ENCODE measurements around the gene FAM222A.

Gene FAM222A

DNA sequence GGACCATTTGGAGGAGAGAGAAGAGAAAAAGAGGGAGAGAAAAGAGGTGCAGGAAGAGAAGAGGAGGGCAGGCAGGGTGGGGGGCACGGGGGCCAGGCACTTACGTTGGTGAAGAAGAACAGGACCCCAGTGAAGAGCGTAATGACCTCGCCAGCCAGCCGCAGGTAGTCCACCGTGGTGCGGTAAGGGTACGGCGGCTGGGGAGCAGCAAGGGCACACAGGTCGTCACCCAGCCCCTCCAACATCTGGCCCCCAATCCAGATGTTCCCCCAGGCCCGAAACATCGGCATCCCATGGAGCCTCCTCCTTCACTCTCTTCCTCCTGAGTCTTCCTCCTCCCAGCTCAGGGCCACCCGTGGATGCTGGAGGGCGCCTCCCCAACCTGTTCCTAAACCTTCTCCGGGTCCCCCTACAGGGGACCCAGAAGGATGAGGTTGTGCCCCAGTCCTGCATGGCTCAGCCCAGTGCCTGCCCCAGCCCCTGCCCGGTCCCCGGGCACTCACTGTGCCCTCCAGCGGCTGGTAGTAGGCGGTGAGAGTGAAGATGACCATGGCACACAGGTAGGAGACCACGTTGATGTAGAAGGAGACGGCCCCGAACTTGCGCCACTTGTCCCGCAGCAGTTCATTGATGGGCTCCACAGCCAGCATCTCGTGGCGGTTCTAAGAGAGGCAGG lies 80.3 kb downstream of the FAM222A start:
- DNase-seq (ENCODE audit: low read depth in 1 of 2, low spot score in 1 of 2), result no peak

DNA sequence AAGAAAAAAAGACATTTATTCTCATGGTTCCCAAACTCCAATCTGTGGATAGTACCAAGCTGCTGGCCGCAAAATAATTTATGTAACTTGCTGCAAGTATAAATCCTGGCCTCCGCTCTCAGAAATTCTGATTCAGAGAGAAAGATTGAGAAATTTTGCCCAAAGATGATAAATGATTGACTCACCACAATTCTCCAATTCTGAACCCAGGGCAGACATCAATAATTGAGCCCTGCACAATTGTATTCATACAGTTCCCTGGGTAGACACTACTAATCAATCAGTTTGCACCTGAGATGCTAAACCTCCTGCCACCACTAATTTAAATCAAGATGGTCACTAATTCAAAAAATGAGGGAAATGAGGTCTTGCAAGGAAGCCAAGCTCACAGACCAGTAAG lies 81.4 kb downstream of the FAM222A start:
- DNase-seq (ENCODE audit: low read depth in 1 of 2, low spot score in 1 of 2), result no peak

DNA sequence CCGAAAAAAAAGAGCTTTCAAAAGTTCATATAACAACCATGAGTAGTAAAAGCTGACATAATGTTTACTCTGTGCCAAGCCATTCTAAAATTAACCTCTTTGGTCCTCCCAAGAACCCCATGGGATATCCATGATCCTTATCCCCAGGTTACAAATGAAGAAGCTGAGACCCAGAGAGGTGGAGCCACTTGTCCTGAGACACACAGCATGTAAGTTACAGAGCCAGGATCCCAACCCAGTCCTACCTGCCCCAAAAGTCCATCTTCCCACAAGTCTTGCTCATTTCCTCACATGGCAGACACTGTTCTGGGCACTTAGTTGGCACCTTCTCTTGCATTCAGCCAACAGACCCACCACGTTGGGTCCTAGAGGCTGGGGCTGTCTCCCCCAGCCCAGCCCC lies 82.4 kb downstream of the FAM222A start:
- DNase-seq (ENCODE audit: low read depth in 1 of 2, low spot score in 1 of 2), result no peak

DNA sequence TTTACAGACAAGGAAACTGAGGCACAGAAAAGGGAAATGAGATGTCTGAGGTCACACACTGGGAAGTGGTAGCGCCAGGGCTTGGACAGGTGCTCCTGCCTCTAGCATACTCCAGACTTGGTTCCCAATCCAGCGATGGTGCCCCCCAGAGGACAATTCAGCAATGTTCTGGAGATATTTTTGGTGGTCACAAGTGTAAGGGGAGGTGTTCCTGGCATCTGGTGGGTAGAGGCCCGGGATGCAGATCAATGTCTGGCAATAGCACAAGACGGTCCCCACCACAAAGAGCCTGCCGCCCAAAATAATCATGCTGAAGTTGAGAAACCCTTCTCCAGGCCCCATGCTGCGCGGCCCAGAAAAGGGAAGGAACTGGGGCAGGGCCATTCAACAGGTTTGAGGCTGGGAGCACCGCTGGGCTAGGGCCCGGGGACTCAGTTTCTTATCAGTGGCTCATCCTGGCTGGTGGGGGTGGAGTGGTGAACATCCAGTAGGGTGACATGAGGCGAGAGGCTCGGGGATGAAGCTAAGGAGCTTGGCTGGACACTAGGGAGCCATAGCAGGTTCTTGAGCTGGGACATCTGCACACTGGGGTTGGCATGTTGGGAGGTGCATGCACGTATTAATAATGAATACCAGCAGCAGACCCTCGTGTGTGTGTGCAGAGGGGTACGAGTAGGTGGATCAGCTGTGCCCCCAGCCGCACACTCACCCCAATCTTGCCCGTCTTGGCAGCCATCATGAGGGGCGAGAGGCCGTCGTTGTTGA lies 84.5 kb downstream of the FAM222A start:
- no peak for DNase-seq (ENCODE audit: low read depth in 1 of 2, low spot score in 1 of 2)

DNA sequence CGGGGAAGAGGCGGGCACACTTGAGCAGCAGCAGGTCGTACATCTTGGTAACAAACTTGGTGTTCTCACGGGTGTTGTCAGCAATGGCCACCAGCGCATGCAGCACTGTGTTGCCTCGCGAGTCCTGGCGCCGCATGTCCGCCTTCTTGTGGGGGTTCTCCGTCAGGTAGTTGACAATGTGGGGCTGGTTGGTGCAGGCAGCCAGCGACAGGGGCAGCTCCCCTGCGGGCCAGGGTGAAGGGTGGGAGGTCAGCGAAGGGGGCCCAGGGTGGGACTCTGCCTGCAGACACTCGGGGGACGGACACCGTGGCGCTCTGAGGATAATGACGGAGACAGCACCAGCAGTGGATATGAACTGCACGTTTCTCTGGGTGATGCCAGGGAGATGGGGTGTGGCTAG lies 85.1 kb downstream of the FAM222A start:
- DNase-seq (ENCODE audit: low read depth in 1 of 2, low spot score in 1 of 2), result no peak

DNA sequence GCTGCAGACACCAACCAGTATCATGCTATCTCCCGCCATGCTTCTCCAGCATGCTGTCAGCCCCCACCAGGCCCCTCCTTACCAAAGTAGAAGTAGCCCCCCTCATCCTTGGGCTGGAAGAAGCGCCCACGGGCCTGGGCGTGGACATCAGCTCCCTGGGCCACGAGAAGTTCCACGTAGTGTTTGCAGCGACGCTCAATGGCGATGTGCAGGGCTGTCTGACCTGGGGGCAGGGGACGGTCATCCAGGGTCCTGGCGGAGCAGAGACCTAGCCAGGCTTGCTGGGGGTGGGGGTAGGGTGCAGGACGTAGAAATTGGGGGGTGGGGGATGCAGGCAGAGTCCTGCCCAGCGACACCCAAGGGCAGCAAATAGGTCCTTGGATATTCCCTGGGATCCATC lies 86.9 kb downstream of the FAM222A start:
- DNase-seq (ENCODE audit: low read depth in 1 of 2, low spot score in 1 of 2), result no peak

DNA sequence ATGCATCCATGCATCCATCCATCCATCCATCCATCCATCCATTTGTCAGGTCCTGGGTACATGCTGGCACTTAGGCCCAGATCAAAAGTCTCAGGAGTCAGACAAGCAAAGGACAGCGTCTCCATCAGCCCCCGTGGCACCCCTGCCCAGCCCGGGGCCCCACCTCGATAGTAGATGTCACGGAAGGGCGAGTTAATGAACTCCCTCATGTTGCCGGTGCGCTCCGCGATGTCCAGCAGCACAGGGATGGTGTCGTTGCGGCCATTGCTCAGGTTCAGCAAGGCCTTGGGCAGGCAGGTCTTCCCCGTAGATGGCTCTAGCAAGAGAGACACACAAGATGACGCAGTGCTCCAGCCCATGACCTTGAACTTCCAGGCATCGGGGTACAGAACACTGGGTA lies 89.2 kb downstream of the FAM222A start:
- no peak for DNase-seq (ENCODE audit: low read depth in 1 of 2, low spot score in 1 of 2)

DNA sequence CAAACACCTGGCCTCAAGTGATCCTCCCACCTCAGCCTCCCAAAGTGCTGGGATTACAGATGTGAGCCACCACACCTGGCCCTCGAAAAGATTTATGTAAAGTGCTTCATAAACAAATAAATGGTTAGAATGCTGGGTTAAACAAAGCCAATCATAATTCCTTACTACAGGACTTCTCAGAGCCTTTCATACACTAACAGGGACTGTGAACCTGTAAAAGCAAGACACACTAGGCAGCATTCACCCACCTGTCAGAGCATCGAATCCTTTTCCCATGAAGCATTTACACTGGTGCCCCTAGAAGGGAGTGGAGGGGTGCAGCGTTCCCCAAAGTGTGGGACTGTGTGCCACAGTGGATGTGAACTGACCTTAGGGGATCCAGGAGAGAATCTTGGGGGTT lies 90.1 kb downstream of the FAM222A start:
- no peak for DNase-seq (ENCODE audit: low read depth in 1 of 2, low spot score in 1 of 2)

DNA sequence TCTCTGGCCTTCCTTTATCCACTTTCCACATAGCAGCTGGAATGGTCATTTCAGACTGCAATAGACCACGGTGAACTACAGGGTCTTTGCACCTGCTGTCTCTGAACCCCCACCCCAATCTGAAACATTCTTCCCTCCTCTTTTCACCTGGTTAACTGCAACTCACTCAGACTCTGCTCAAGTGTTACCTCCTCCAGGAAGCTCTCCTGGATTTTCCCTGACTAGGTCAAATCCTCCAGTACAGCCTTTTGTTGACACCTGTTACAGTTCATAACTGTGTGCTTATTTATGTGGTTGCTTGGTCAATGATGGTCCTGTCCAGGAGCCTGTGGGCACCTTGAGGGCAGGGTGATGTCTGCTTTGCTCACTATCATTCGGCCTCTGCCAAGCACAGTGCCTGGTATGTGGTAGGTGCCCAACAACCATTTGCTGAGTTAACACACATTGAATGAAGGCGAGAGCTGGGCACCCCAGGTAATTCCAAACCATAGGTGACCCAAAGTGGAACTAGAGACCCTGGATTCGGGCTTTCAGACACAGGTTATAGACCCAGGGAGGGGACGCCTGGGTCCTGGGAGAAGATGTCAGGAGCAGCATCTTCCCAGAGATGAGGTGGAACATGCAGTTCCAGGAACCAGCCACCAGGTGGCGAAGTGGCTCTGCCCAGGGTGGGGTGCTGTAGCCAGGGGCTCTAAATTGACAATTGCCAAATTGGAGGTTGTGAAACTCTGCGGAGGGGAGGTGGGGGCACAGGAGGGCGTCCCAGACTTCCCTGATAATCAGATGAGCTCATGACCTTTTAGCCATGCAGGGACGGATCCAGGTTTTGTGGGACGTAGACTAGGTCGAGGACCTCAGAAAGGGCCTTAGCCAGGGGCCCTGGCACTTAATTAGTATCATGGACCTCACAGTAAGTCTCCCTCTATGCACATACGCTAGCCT lies 91.5 kb downstream of the FAM222A start:
- DNase-seq (ENCODE audit: low read depth in 1 of 2, low spot score in 1 of 2), result peak; percentile 36 to 47

DNA sequence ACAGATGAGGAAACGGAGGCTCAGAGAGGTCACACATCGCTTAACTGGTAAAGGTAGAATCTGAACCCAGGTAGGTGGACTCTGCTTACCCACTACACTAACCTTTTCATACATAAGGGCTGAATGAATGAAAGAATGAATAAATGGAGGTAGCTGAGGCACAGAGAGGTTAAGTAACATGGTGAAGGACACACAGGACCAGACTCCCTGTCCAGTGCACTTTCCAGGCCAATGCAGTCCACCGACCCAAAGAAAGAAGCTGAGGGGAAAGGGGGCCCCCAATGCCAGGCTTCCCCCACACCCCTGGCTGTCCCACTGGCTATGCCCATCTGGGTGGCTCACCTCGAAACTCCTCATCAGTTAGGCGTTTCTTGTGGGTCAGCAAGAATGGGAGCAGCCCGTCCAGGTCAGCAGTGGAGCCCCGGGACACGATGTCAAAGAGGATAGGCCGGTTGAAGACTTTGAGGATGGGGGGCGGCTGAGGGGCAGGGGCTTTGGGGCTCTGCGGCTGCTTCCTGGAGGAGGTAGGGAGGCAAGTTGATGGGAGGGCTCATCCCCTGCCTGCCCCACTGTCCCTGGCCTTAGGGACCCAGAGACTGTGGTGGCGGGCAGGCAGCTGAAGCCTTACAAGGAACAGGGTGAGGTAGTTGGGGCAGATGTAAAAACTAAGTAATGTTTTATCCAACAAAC lies 94.5 kb downstream of the FAM222A start:
- DNase-seq (ENCODE audit: low read depth in 1 of 2, low spot score in 1 of 2), result no peak

DNA sequence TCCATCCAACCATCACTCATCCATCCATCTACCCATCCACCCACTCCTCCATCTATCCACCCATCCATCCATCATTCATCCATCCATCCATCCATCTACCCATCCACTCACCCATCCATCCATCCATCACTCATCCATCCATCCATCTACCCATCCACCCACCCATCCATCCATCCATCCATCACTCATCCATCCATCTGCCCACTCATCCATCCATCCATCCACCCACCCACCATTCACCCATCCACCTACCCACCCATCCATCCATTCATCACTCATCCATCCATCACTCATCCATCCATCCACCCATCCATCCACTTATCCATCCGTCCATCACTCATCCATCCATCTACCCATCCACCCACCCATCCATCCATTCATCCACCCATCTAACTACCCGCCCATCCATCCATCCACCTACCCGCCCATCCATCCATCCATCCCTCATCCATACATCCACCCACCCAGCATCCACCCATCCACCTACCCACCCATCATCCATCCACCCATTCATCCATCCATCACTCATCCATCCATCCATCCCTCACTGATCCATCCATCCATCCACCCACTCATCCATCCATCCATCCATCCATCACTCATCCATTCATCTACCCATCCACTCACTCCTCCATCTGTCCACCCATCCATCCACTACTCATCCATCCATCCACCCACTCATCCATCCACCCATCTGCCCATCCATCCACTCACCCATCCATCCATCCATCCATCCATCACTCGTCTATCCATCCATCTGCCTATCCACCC lies 95.4 kb downstream of the FAM222A start:
- DNase-seq (ENCODE audit: low read depth in 1 of 2, low spot score in 1 of 2), result no peak

DNA sequence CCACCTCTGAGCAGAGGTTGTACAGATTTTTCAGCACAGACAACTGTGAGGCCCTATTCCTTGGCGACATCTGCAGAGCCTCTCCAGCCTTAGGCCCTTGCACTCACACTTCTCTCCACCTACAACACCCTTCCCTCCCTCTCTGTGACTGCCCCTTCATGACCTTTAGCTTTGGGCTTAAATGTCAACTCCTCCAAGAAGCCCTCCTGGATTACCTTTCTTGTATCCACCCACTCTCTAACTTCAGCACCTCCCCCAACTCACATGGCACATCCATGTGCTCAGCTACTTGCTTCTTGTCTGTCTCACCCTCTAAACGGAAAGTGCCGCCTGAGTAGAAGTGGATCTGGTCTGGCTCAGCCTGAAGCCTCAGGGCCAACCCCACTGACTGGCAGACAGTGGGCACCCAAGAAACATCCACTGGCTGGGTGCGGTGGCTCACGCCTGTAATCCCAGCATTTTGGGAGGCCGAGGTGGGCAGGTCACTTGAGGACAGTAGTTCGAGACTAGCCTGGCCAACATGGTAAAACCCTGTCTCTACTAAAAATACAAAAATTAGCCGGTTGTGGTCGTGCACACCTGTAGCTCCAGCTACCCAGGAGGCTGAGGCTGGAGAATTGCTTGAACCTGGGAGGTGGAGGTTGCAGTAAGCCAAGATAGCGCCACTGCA lies 97.5 kb downstream of the FAM222A start:
- no peak for DNase-seq (ENCODE audit: low read depth in 1 of 2, low spot score in 1 of 2)

DNA sequence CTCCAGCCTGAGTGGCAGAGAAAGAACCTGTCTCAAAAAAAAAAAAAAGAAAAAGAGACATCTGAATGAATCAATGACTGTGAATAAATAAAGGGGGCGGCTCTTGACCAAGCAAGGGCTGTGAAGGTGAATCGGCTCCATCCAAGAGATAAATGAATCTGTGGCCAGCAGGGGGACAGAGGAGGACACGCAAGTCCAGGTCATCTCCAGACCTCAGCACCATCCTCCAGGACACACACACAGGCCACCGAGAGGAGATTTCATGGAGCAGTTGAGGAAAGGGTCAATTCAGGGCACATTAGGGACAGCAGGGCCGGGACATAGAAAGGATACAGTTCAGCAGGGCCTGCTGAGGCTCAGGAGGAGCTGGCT lies 98.0 kb downstream of the FAM222A start:
- no peak for DNase-seq (ENCODE audit: low read depth in 1 of 2, low spot score in 1 of 2)

DNA sequence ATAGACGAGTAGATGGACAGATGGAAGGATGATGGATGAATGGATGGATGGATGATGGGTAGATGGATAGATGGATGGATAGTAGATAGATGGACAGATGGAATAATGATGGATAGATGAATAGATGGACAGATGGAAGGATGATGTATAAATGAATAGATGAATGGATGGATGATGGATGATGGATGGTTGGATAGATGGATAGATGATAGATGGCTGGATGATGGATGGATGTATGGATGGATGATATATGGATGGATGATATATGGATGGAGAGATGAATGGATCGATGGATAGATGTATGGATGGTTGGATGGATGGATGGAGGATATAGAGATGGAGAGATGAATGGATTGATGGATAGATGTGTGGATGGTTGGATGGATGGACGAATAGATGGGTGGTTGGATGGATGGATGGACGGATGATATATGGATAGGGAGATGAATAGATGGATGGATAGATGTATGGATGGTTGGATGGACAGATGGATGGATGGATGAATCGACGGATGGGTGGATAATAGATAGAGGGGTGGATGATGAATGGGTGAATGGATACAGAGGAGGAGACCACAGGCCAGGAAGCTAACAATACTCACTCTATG lies 100.3 kb downstream of the FAM222A start:
- DNase-seq (ENCODE audit: low read depth in 1 of 2, low spot score in 1 of 2), result no peak

DNA sequence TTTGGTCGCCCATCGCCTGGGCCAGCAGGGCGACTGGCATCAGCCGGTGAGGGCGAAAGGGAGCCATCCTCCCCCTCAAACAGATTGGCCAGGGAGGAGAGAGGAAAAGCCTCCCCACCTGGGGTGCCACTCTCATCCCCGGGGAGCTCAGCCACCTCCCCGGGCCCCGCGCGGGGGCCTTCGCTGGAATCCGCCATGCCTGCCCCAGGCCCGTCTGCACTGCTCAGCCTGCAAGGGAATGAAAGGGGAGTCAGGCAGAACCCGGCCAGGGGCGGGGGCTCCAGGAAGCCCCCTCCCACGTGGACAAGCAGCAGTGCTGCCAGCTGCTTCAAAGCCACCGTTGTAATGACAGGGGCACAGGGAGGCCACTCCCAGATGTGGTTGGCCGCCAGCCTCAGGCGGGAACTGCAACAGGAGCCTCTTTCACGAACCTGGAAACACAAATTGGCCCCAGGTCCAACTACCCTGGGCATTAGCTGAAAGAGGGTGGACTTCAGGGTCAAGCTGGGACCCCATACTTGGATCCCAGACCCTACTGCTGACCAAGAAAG lies 101.0 kb downstream of the FAM222A start:
- no peak for DNase-seq (ENCODE audit: low read depth in 1 of 2, low spot score in 1 of 2)

DNA sequence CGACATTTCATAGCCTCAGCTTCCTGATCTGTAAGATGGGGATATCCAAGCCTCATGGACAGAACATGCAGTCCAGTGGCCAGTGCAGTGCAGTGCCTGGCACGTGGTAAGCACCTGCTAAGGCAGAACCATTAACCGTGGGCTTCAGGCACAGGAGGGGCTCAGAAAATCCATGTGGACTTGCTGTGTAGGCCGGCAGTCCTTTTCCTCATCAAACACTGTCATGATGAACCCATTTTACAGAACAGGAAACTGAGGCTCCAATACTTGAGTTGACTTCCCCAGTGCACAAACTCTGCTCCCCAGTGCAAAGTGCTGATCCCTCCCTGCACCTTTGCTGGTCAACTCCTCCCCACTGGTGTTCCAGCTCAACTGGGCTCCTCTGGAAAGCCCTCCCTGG lies 101.6 kb downstream of the FAM222A start:
- DNase-seq (ENCODE audit: low read depth in 1 of 2, low spot score in 1 of 2), result no peak

DNA sequence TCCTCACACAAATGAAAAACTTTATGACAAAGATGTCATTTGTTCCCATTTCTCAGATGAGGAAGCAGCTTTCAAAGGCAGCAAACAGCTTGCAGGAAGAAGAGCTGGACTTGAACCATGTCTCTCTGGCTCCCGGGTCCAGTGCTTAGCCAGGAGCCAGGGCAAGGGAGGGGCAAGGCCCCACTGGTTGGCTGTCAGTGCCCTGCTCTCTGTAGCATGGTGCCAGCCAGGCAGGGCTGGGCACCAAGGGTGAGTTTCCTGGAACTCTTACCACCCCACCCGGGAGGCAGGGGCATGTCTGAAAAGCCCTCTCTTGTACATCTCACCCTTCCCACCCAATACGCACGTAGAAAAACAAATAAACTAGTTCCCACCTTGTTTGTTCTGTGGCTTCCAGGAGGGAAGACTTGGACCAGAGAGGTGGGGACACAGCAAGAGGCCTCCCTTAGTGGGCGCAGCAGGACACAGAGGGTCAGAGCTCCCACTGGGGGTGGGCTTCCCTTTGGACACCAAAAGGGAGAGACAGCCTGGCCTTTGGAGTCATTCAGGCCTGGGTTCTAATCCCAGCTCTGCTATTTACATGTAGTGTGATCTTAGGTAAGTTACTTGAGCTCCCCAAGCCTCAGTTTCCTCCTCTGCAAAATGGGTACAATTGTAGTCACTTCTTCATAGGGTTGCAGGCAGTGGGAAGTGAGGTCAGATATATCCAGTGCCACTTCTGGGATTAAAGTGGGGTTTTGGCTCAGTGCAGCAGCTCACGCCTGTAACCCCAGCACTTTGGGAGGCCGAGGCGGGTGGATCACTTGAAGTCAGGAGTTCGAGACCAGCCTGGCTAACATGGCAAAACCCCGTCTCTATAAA lies 102.4 kb downstream of the FAM222A start:
- no peak for DNase-seq (ENCODE audit: low read depth in 1 of 2, low spot score in 1 of 2)

DNA sequence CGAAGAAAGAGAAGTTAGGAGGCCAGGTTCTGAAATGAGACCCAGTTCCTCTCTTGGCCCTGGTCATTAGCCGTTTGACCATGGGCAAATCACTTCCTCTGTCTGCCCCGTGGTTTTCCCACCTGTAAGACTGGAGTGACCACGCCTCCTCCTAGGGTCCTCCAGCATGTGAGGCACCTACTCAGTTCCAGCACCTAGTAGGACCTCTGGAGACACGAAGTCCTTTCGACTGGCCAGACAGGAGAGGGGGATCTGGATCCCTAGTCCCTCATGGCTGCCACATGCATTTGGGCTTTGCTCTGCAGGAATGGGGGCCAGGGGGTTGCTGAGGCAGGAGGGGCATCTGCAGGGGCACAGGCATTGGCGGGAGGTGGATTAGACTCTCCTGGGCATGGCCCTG lies 103.2 kb downstream of the FAM222A start:
- DNase-seq (ENCODE audit: low read depth in 1 of 2, low spot score in 1 of 2), result no peak

Measured in stimulated activated CD4-positive, alpha-beta T cell treated with anti-CD3 and anti-CD28 coated beads, Interleukin-15, amount 100 ng/mL, for 1 hour (primary cell).